GM10847 (cell line): ENCODE data around the gene FRAT2.

ENCODE experiments used
- POLR2A ChIP-seq: IDR thresholded peaks from 2 replicates; pipeline ENCODE4 v1.6.1; 2011; ENCODE audit not compliant: insufficient read length; ENCODE audit errors: extremely low read depth

FRAT2 gene

GRCh38 chr10:97334370-97335175 lies at the start of gene FRAT2:
Gene FRAT2, minus strand, starts transcription at chr10:97334729. Its CDS starts 157 bp downstream, at chr10:97334572.
- TF ChIP-seq POLR2A = no peak

- no peak for TF ChIP-seq POLR2A
Measured at GRCh38 chr10:97384156-97384555, 49.6 kb upstream of the FRAT2 start.

- no peak for TF ChIP-seq POLR2A
Measured at GRCh38 chr10:97383159-97383558, 48.6 kb upstream of the FRAT2 start.

GRCh38 chr10:97381626-97382025 lies 47.1 kb upstream of the FRAT2 start:
- TF ChIP-seq POLR2A = no peak

- no peak for TF ChIP-seq POLR2A
Measured at GRCh38 chr10:97380516-97380915, 46.0 kb upstream of the FRAT2 start.

- no peak for TF ChIP-seq POLR2A
Measured at GRCh38 chr10:97378933-97379921, 44.7 kb upstream of the FRAT2 start.

GRCh38 chr10:97376413-97376812 lies 41.9 kb upstream of the FRAT2 start:
- no peak for TF ChIP-seq POLR2A

GRCh38 chr10:97373456-97373855 lies 38.9 kb upstream of the FRAT2 start:
- no peak for TF ChIP-seq POLR2A

- no peak for TF ChIP-seq POLR2A
Measured at GRCh38 chr10:97372233-97372875, 37.8 kb upstream of the FRAT2 start.

GRCh38 chr10:97371696-97372095 lies 37.2 kb upstream of the FRAT2 start:
- no peak for TF ChIP-seq POLR2A

- no peak for TF ChIP-seq POLR2A
Measured at GRCh38 chr10:97367126-97367649, 32.7 kb upstream of the FRAT2 start.

- TF ChIP-seq POLR2A = no peak
Measured at GRCh38 chr10:97366572-97366971, 32.0 kb upstream of the FRAT2 start.

GRCh38 chr10:97365761-97366351 lies 31.3 kb upstream of the FRAT2 start:
- no peak for TF ChIP-seq POLR2A

GRCh38 chr10:97363071-97363470 lies 28.5 kb upstream of the FRAT2 start:
- no peak for TF ChIP-seq POLR2A
